ENCODE data around the gene SCAMP2.

DNA sequence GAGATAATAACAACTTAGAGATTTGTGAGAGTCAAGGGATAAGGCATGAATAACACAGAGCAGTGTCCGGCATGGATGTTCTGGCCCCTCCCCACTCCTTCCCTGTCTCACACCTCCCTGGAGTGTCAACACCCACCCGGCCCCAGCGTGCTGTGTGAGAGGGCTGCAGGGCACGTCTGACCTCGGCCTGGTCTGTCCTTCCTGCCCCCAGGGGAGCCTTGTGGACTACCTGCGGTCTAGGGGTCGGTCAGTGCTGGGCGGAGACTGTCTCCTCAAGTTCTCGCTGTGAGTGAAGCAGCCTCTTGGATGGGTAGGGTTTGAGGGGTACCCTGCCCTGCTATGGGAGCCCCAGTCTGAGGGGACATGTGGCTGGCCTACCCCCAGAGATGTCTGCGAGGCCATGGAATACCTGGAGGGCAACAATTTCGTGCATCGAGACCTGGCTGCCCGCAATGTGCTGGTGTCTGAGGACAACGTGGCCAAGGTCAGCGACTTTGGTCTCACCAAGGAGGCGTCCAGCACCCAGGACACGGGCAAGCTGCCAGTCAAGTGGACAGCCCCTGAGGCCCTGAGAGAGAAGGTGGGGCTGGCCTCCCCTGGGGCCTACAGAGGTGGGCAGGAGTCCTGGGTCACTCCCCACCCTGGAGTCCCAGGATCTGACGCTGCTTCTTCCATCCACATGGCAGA is 71.7 kb downstream of the SCAMP2 start:
- TF ChIP-seq, protein P1, sequence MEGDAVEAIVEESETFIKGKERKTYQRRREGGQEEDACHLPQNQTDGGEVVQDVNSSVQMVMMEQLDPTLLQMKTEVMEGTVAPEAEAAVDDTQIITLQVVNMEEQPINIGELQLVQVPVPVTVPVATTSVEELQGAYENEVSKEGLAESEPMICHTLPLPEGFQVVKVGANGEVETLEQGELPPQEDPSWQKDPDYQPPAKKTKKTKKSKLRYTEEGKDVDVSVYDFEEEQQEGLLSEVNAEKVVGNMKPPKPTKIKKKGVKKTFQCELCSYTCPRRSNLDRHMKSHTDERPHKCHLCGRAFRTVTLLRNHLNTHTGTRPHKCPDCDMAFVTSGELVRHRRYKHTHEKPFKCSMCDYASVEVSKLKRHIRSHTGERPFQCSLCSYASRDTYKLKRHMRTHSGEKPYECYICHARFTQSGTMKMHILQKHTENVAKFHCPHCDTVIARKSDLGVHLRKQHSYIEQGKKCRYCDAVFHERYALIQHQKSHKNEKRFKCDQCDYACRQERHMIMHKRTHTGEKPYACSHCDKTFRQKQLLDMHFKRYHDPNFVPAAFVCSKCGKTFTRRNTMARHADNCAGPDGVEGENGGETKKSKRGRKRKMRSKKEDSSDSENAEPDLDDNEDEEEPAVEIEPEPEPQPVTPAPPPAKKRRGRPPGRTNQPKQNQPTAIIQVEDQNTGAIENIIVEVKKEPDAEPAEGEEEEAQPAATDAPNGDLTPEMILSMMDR (IDR thresholded peaks at IDR 0.05), result no peak
- TF ChIP-seq POLR2A (IDR thresholded peaks at IDR 0.05), result no peak
